ENCODE results near the gene BAG3. TPM values are rescaled to one million over a fixed set of nuclear protein-coding genes. Genes with fewer than 3 reads are reported as not detected.
"Not testable (repeated sequence)": the region's sequence is repeated elsewhere in the genome, so short reads cannot be mapped to it uniquely, and the experiment has no call there.

Gene BAG3
- total RNA-seq, 1 experiment from 2014 or later = 75.7 TPM

DNA sequence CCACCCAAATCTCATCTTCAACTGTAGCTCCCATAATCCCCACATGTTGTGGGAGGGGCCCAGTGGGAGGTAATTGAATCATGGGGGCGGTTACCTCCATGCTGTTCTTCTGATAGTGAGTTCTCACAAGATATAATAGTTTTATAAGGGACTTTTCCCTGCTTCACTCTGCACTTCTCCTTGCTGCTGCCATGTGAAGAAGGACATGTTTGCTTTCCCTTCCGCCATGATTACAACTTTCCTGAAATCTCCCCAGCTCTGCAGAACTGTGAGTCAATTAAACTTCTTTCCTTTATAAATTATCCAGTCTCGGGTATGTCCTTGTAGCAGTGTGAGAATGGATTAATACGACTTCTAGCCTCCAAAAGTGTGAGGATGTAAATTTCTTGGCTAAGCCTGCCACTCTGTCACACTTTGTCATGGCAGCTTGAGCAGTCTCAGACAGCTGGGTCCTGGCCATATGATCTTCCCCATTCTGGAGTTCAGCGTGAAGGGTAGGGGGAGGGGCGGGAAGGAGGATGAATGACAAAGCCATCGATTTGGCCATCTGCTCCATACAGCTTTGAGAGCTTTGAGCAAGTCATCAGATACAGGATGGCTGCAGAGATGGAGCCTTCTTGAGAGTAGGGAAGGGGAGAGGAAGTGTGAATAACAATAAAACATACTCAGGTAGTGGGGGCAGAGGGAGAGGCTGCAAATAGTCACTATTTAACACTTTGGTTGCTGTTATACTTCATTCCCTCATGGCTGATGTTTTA, 55.5 kb downstream of the BAG3 start:
- Histone ChIP-seq H3K4me2 (no peak overlapping the region), H4K20me1 (ENCODE audit: insufficient read depth) (no peaks in the 10 kb centered on the region), H3F3A (ENCODE audit: insufficient read depth, low read depth) (no peaks in the 10 kb centered on the region), H3K4me3 (no peak overlapping the region), H3K27me3 (ENCODE audit: insufficient read depth, low read depth) (no peaks in the 10 kb centered on the region), H2AFZ (no peak overlapping the region), H3K9me3 (ENCODE audit: insufficient read depth, low read depth) (no peaks in the 10 kb centered on the region), H3K36me3 (ENCODE audit: low read depth) (no peaks in the 10 kb centered on the region), H3K79me2 (ENCODE audit: low read depth) (no peaks in the 10 kb centered on the region), H3K4me1 (replicated peaks; ENCODE audit: insufficient read depth) (no peaks in the 10 kb centered on the region), H3K27ac (no peak overlapping the region), H3K9me2 (ENCODE audit: insufficient read depth) (no peaks in the 10 kb centered on the region)
- intact Hi-C loops (cut with micrococcal nuclease; ENCODE audit: unreplicated experiment) = no loop called here
- no peak for DNase-seq
- ChIA-PET CTCF (no interaction called here), POLR2A (ENCODE audit: unreplicated experiment) (no interaction called here)
- TF ChIP-seq EZH2 (IDR thresholded peaks at IDR 0.05; ENCODE audit: low read depth) = no peak
- TF ChIP-seq, protein P1, sequence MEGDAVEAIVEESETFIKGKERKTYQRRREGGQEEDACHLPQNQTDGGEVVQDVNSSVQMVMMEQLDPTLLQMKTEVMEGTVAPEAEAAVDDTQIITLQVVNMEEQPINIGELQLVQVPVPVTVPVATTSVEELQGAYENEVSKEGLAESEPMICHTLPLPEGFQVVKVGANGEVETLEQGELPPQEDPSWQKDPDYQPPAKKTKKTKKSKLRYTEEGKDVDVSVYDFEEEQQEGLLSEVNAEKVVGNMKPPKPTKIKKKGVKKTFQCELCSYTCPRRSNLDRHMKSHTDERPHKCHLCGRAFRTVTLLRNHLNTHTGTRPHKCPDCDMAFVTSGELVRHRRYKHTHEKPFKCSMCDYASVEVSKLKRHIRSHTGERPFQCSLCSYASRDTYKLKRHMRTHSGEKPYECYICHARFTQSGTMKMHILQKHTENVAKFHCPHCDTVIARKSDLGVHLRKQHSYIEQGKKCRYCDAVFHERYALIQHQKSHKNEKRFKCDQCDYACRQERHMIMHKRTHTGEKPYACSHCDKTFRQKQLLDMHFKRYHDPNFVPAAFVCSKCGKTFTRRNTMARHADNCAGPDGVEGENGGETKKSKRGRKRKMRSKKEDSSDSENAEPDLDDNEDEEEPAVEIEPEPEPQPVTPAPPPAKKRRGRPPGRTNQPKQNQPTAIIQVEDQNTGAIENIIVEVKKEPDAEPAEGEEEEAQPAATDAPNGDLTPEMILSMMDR (conservative IDR thresholded peaks at IDR 0.05) = no peak
- no TSS peak for BruUV-seq (replicated peaks)

DNA sequence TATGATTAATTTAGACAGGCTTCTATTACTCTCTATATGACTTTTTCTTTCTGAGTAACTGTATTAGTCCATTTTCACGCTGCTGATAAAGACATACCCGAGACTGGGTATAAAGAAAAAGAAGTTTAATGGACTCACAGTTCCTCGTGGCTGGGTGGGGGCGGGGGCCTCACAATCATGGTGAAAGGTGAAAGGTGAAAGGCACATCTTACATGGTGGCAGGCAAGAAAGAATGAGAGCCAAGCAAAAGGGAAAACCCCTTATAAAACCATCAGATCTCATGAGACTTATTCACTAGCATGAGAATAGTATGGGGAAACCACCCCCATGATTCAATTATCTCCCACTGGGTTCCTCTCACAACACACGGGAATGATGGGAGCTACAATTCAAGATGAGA, 56.2 kb downstream of the BAG3 start:
- H3K27me3 ChIP-seq (ENCODE audit: insufficient read depth, low read depth); H3F3A ChIP-seq (ENCODE audit: insufficient read depth, low read depth); H3K9me3 ChIP-seq (ENCODE audit: insufficient read depth, low read depth); intact Hi-C loops (cut with micrococcal nuclease; ENCODE audit: unreplicated experiment); H3K4me1 ChIP-seq (replicated peaks; ENCODE audit: insufficient read depth); POLR2A ChIA-PET (ENCODE audit: unreplicated experiment); H3K36me3 ChIP-seq (ENCODE audit: low read depth); H3K4me3 ChIP-seq; H2AFZ ChIP-seq; DNase-seq; BruUV-seq (replicated peaks); H3K79me2 ChIP-seq (ENCODE audit: low read depth); H3K9me2 ChIP-seq (ENCODE audit: insufficient read depth); H3K27ac ChIP-seq; CTCF ChIA-PET; H3K4me2 ChIP-seq; H4K20me1 ChIP-seq (ENCODE audit: insufficient read depth): not testable (repeated sequence)

DNA sequence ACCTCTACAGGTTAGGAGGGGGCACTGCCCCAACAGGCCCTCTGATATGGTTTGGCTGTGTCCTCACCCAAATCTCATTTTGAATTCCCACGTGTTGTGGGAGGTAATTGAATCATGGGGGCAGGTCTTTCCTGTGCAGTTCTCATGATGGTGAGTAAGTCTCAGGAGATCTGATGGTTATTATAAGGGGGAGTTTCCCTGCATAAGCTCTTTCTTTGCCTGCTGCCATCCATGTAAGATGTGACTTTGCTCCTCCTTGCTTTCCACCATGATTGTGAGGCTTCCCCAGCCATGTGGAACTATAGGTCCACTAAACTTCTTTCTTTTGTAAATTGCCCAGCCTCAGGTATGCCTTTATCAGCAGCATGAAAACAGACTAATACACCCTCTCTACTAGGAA, 59.8 kb downstream of the BAG3 start:
- H3F3A ChIP-seq (ENCODE audit: insufficient read depth, low read depth); H4K20me1 ChIP-seq (ENCODE audit: insufficient read depth); BruUV-seq (replicated peaks); CTCF ChIA-PET; H3K4me3 ChIP-seq; DNase-seq; H3K79me2 ChIP-seq (ENCODE audit: low read depth); H3K27ac ChIP-seq; H3K4me2 ChIP-seq; H2AFZ ChIP-seq; intact Hi-C loops (cut with micrococcal nuclease; ENCODE audit: unreplicated experiment); H3K27me3 ChIP-seq (ENCODE audit: insufficient read depth, low read depth); H3K9me2 ChIP-seq (ENCODE audit: insufficient read depth); H3K9me3 ChIP-seq (ENCODE audit: insufficient read depth, low read depth); H3K4me1 ChIP-seq (replicated peaks; ENCODE audit: insufficient read depth); H3K36me3 ChIP-seq (ENCODE audit: low read depth); POLR2A ChIA-PET (ENCODE audit: unreplicated experiment): not testable (repeated sequence)

DNA sequence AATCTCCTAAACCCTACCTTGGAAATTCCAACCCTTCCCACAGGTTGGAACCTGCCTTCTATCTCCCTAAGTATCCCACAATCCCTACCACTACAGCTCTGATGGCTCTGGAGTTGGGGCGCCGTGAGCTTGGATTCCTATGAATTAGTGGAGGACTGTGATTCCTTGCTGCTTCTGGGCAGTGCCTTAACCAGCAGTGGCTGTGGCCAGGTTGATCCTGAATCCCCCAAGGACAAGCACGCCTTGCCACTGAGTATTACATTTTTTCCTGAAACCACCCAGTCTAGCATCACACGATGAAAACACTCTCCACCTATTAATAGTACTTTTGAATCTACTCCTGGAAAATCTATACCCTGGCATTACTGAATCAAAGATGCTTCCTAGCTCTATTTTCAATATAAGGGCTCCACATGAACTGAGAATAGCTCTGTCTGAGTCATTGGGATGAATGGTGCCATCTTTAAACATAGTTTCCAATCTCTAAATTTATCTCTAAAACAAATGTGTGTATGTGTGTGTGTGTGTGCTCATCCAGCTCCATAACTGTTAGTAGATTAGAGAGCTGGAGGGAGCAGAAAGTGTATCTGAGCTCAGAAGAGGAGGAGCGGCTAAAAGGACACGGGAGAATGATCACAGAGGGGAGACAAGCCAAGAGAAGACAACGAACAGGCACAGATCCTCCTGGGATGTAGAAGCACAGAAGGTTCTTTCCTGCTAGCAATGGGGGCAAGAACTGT, 62.7 kb downstream of the BAG3 start:
- Histone ChIP-seq H3K27me3 (ENCODE audit: insufficient read depth, low read depth) (no peaks in the 10 kb centered on the region), H3K4me1 (replicated peaks; ENCODE audit: insufficient read depth) (no peaks in the 10 kb centered on the region), H2AFZ (no peak overlapping the region), H3F3A (ENCODE audit: insufficient read depth, low read depth) (no peaks in the 10 kb centered on the region), H3K9me2 (ENCODE audit: insufficient read depth) (no peaks in the 10 kb centered on the region), H3K27ac (no peak overlapping the region), H3K36me3 (ENCODE audit: low read depth) (no peaks in the 10 kb centered on the region), H3K9me3 (ENCODE audit: insufficient read depth, low read depth) (no peaks in the 10 kb centered on the region), H3K79me2 (ENCODE audit: low read depth) (no peaks in the 10 kb centered on the region), H4K20me1 (ENCODE audit: insufficient read depth) (no peaks in the 10 kb centered on the region), H3K4me2 (no peak overlapping the region), H3K4me3 (no peak overlapping the region)
- BruUV-seq (replicated peaks) = no TSS peak
- no peak for DNase-seq
- CTCF ChIA-PET = no interaction called here
- intact Hi-C loops (cut with micrococcal nuclease; ENCODE audit: unreplicated experiment) = no loop called here
- no peak for TF ChIP-seq EZH2 (IDR thresholded peaks at IDR 0.05; ENCODE audit: low read depth)
- TF ChIP-seq, protein P1 (conservative IDR thresholded peaks at IDR 0.05) = no peak
- POLR2A ChIA-PET (ENCODE audit: unreplicated experiment) = interaction anchor here (0.7 kb wide), 1 partner anchor 96 kb away, joined by 4 read pairs; no protein-coding TSS in a partner anchor
